ENCODE results near the gene RTP1.

- TF ChIP-seq POLR2AphosphoS5 (IDR thresholded peaks at IDR 0.05; ENCODE audit: low read depth, low read length) (no peak), TAF1 (IDR thresholded peaks at IDR 0.05; ENCODE audit: borderline replicate concordance, insufficient read depth, low read length) (no peak), SIN3A (IDR thresholded peaks at IDR 0.05; ENCODE audit: borderline replicate concordance, insufficient read depth, low read length) (no peak)
- TF ChIP-seq, protein P1, sequence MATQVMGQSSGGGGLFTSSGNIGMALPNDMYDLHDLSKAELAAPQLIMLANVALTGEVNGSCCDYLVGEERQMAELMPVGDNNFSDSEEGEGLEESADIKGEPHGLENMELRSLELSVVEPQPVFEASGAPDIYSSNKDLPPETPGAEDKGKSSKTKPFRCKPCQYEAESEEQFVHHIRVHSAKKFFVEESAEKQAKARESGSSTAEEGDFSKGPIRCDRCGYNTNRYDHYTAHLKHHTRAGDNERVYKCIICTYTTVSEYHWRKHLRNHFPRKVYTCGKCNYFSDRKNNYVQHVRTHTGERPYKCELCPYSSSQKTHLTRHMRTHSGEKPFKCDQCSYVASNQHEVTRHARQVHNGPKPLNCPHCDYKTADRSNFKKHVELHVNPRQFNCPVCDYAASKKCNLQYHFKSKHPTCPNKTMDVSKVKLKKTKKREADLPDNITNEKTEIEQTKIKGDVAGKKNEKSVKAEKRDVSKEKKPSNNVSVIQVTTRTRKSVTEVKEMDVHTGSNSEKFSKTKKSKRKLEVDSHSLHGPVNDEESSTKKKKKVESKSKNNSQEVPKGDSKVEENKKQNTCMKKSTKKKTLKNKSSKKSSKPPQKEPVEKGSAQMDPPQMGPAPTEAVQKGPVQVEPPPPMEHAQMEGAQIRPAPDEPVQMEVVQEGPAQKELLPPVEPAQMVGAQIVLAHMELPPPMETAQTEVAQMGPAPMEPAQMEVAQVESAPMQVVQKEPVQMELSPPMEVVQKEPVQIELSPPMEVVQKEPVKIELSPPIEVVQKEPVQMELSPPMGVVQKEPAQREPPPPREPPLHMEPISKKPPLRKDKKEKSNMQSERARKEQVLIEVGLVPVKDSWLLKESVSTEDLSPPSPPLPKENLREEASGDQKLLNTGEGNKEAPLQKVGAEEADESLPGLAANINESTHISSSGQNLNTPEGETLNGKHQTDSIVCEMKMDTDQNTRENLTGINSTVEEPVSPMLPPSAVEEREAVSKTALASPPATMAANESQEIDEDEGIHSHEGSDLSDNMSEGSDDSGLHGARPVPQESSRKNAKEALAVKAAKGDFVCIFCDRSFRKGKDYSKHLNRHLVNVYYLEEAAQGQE (IDR thresholded peaks at IDR 0.05; ENCODE audit: insufficient read depth in 1 of 2, low read depth in 2 of 2, low read length in 2 of 2): no peak
Measured at GRCh38 chr3:187247398-187247797, 50.1 kb downstream of the RTP1 start.

All from PFSK-1 (cell line).